HFFc6 (cell line): ENCODE measurements around the gene RTP2. TPM values are rescaled to one million over a fixed set of nuclear protein-coding genes. Genes with fewer than 3 reads are reported as not detected.

Experiments
- DNase-seq: peaks from one replicate; pipeline ENCODE4 v3.0.0-alpha.2; 2018
- H3K27ac Mint-ChIP-seq: 2 replicates; pipeline ENCODE4 v1.8.0; 2020; ENCODE audit warnings: mild to moderate bottlenecking, mixed read lengths
- H3K27me3 Mint-ChIP-seq: 2 replicates; pipeline ENCODE4 v1.8.0; 2021; ENCODE audit warnings: mild to moderate bottlenecking, moderate library complexity, mixed read lengths; ENCODE audit not compliant: insufficient read depth
- H3K36me3 Mint-ChIP-seq: 2 replicates; pipeline ENCODE4 v1.8.0; 2021; ENCODE audit warnings: low read depth, mixed read lengths
- H3K4me1 Mint-ChIP-seq: 2 replicates; pipeline ENCODE4 v1.8.0; 2020; ENCODE audit warnings: low read depth, mixed read lengths
- H3K4me3 Mint-ChIP-seq: 2 replicates; pipeline ENCODE4 v1.8.0; 2020; ENCODE audit warnings: mild to moderate bottlenecking, moderate library complexity, mixed read lengths
- H3K9me3 Mint-ChIP-seq: 2 replicates; pipeline ENCODE4 v1.8.0; 2020; ENCODE audit warnings: mild to moderate bottlenecking, mixed read lengths
- CTCF ChIP-seq: fragments of 200-600 bp; sonication (generic); IDR thresholded peaks from 2 replicates; pipeline ENCODE4 v1.5.0; 2021; ENCODE audit warnings: antibody characterized with exemption, mild to moderate bottlenecking
- total RNA-seq, 6 experiments: library from RNA; stranded (reverse); fragmentation: NEBNext Ultra II Directional; extraction: Animal tissue kit (Norgen Biotek cat#: 25700); gene quantifications; 2 replicates in 1 of 6; 3 replicates in 5 of 6; pipeline ENCODE4 v1.2.3, GENCODE V29; 2021

The RTP2 gene
- total RNA-seq, 6 experiments from 2014 or later, result not detected

GRCh38 chr3:187667526-187667925 is 34.8 kb downstream of the RTP2 start:
- no peak for TF ChIP-seq CTCF
- Mint-ChIP-seq H3K4me3 (no peak overlapping the region), H3K27me3 (peaks cover 15% of the 10 kb centered on the region), H3K27ac (no peak overlapping the region), H3K4me1 (peaks cover 3% of the 10 kb centered on the region), H3K36me3 (no peaks in the 10 kb centered on the region), H3K9me3 (no peaks in the 10 kb centered on the region)
- DNase-seq, result no peak

- Mint-ChIP-seq H3K9me3 (no peaks in the 10 kb centered on the region), H3K27ac (no peak overlapping the region), H3K4me1 (no peaks in the 10 kb centered on the region), H3K4me3 (no peak overlapping the region), H3K27me3 (peaks cover 13% of the 10 kb centered on the region), H3K36me3 (no peaks in the 10 kb centered on the region)
- DNase-seq, result no peak
- no peak for TF ChIP-seq CTCF
Measured at GRCh38 chr3:187665764-187666402, 36.5 kb downstream of the RTP2 start.

GRCh38 chr3:187665010-187665409 is 37.3 kb downstream of the RTP2 start:
- Mint-ChIP-seq H3K4me3 (no peak overlapping the region), H3K27ac (no peak overlapping the region), H3K27me3 (peaks cover 13% of the 10 kb centered on the region), H3K9me3 (no peaks in the 10 kb centered on the region), H3K4me1 (no peaks in the 10 kb centered on the region), H3K36me3 (no peaks in the 10 kb centered on the region)
- DNase-seq, result no peak
- TF ChIP-seq CTCF, result no peak

GRCh38 chr3:187662848-187663409 is 39.4 kb downstream of the RTP2 start:
- H3K4me1 Mint-ChIP-seq, result no peaks in the 10 kb centered on the region
- H3K27ac Mint-ChIP-seq, result no peak overlapping the region
- no peak for DNase-seq
- H3K9me3 Mint-ChIP-seq, result no peaks in the 10 kb centered on the region
- no peak for TF ChIP-seq CTCF
- no peak overlapping the region for H3K4me3 Mint-ChIP-seq
- no peaks in the 10 kb centered on the region for H3K36me3 Mint-ChIP-seq
- H3K27me3 Mint-ChIP-seq, result peaks cover 3% of the 10 kb centered on the region; the same call in 1 of the 2 replicates

- no peak for DNase-seq
- Mint-ChIP-seq H3K27me3 (peaks cover 5% of the 10 kb centered on the region), H3K4me1 (no peaks in the 10 kb centered on the region), H3K36me3 (no peaks in the 10 kb centered on the region), H3K4me3 (no peak overlapping the region), H3K27ac (no peak overlapping the region), H3K9me3 (no peaks in the 10 kb centered on the region)
- TF ChIP-seq CTCF, result no peak
Measured at GRCh38 chr3:187661267-187661666, 41.1 kb downstream of the RTP2 start.
